HEK293T (cell line): ENCODE results near the gene SH3RF3.

ENCODE experiments used
- ARNT ChIP-seq: fragments of 450-650 bp; IDR thresholded peaks from 2 replicates; pipeline ENCODE4 v1.6.1; 2017; ENCODE audit warnings: mild to moderate bottlenecking
- BHLHE40 ChIP-seq: fragments of 450-650 bp; IDR thresholded peaks from 2 replicates; pipeline ENCODE4 v1.6.1; 2016; ENCODE audit warnings: mild to moderate bottlenecking, moderate library complexity, borderline replicate concordance
- ELF4 ChIP-seq: fragments of 450-650 bp; IDR thresholded peaks from 2 replicates; pipeline ENCODE4 v1.6.1; 2017; ENCODE audit warnings: antibody characterized with exemption
- FOXA1 ChIP-seq: fragments of 450-650 bp; IDR thresholded peaks from 2 replicates; pipeline ENCODE4 v1.6.1; 2016; ENCODE audit warnings: mild to moderate bottlenecking
- FOXM1 ChIP-seq: fragments of 450-650 bp; IDR thresholded peaks from 2 replicates; pipeline ENCODE4 v1.6.1; 2017; ENCODE audit warnings: mild to moderate bottlenecking, borderline replicate concordance
- HDGF ChIP-seq: fragments of 450-650 bp; IDR thresholded peaks from 2 replicates; pipeline ENCODE4 v1.6.1; 2017; ENCODE audit warnings: antibody characterized with exemption, borderline replicate concordance
- L3MBTL2 ChIP-seq: fragments of 450-650 bp; conservative IDR thresholded peaks from 2 replicates; pipeline ENCODE4 v1.6.1; 2016; ENCODE audit warnings: mild to moderate bottlenecking
- LEF1 ChIP-seq: fragments of 450-650 bp; IDR thresholded peaks from 2 replicates; pipeline ENCODE4 v1.6.1; 2017; ENCODE audit warnings: mild to moderate bottlenecking, borderline replicate concordance
- NFRKB ChIP-seq: fragments of 450-650 bp; IDR thresholded peaks from 2 replicates; pipeline ENCODE4 v1.6.1; 2016; ENCODE audit warnings: mild to moderate bottlenecking, moderate library complexity
- SP1 ChIP-seq: fragments of 450-650 bp; IDR thresholded peaks from 2 replicates; pipeline ENCODE4 v1.6.1; 2017
- SUZ12 ChIP-seq: fragments of 450-650 bp; IDR thresholded peaks from 2 replicates; pipeline ENCODE4 v1.6.1; 2016; ENCODE audit warnings: mild to moderate bottlenecking
- TARDBP ChIP-seq: fragments of 450-650 bp; IDR thresholded peaks from 2 replicates; pipeline ENCODE4 v1.6.1; 2016
- ZNF384 ChIP-seq: fragments of 450-650 bp; IDR thresholded peaks from 2 replicates; pipeline ENCODE4 v1.6.1; 2016
- TF ChIP-seq, protein P1 (sequence below): fragments of 450-650 bp; IDR thresholded peaks from 2 replicates; pipeline ENCODE4 v1.6.1; 2016

- no peak for TF ChIP-seq BHLHE40
- TF ChIP-seq ELF4: no peak
- TF ChIP-seq ZNF384: no peak
- no peak for TF ChIP-seq SP1
- TF ChIP-seq FOXA1: no peak
- no peak for TF ChIP-seq ARNT
- TF ChIP-seq, protein P1, sequence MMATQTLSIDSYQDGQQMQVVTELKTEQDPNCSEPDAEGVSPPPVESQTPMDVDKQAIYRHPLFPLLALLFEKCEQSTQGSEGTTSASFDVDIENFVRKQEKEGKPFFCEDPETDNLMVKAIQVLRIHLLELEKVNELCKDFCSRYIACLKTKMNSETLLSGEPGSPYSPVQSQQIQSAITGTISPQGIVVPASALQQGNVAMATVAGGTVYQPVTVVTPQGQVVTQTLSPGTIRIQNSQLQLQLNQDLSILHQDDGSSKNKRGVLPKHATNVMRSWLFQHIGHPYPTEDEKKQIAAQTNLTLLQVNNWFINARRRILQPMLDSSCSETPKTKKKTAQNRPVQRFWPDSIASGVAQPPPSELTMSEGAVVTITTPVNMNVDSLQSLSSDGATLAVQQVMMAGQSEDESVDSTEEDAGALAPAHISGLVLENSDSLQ: no peak
- TF ChIP-seq FOXM1: no peak
- no peak for TF ChIP-seq SUZ12
- TF ChIP-seq NFRKB: no peak
- no peak for TF ChIP-seq LEF1
- TF ChIP-seq L3MBTL2: no peak
- no peak for TF ChIP-seq HDGF
- TF ChIP-seq TARDBP: no peak
These were observed 245.6 kb downstream of the SH3RF3 start for GRCh38 chr2:109374548-109375130.
